HG02884 (cell line): ENCODE measurements around the gene CDC25C.
"Not testable (repeated sequence)": the region's sequence is repeated elsewhere in the genome, so short reads cannot be mapped to it uniquely, and the experiment has no call there.

ENCODE experiments used
- ATAC-seq: cut with Tn5 transposase; IDR thresholded peaks from one replicate; pipeline ENCODE4 v1.9.1; 2021; ENCODE audit warnings: mild to moderate bottlenecking, moderate library complexity; ENCODE audit not compliant: unreplicated experiment

CDC25C gene

GRCh38 chr5:138349852-138350562 is 18.4 kb upstream of the CDC25C start:
- ATAC-seq = no peak

GRCh38 chr5:138346889-138347288 is 15.3 kb upstream of the CDC25C start:
- no peak for ATAC-seq

- ATAC-seq = no peak
These were observed 13.5 kb upstream of the CDC25C start for GRCh38 chr5:138344887-138345622.

- ATAC-seq = no peak
These were observed 8.4 kb upstream of the CDC25C start for GRCh38 chr5:138340008-138340407.

GRCh38 chr5:138339464-138339863 is 7.9 kb upstream of the CDC25C start:
- no peak for ATAC-seq

- no peak for ATAC-seq
These were observed 7.5 kb upstream of the CDC25C start for GRCh38 chr5:138339091-138339456.

GRCh38 chr5:138338411-138339090 is 6.9 kb upstream of the CDC25C start:
- no peak for ATAC-seq

- ATAC-seq = peak; percentile 74
These were observed 6.2 kb upstream of the CDC25C start, which contains the start of gene FAM53C for GRCh38 chr5:138337685-138338410. FAM53C (plus strand) TSS chr5:138338266; CDS start chr5:138341336, 3,070 bp downstream.

GRCh38 chr5:138336952-138337684 is 5.5 kb upstream of the CDC25C start:
- peak; percentile 7 for ATAC-seq

GRCh38 chr5:138334867-138335447 is 3.4 kb upstream of the CDC25C start:
- no peak for ATAC-seq

- no peak for ATAC-seq
These were observed 673 bp downstream of the CDC25C start for GRCh38 chr5:138330813-138331448.

GRCh38 chr5:138318211-138318610 is 13.4 kb downstream of the CDC25C start:
- not testable (repeated sequence) for ATAC-seq

GRCh38 chr5:138316355-138316754 is 15.2 kb downstream of the CDC25C start:
- no peak for ATAC-seq

- no peak for ATAC-seq
These were observed 15.8 kb downstream of the CDC25C start for GRCh38 chr5:138315751-138316278.

- no peak for ATAC-seq
These were observed 25.8 kb downstream of the CDC25C start for GRCh38 chr5:138305797-138306196.

GRCh38 chr5:138303372-138303771 is 28.2 kb downstream of the CDC25C start:
- ATAC-seq = no peak

- ATAC-seq = no peak
These were observed 42.3 kb downstream of the CDC25C start for GRCh38 chr5:138289296-138289695.

GRCh38 chr5:138287246-138287645 is 44.4 kb downstream of the CDC25C start:
- ATAC-seq = no peak
